NCI-H2029 (cell line): ENCODE results near the gene RBM43.

Source experiments
- DNase-seq: peaks from one replicate; lab custom pipeline; 2025; lab: John Stamatoyannopoulos, UW

The RBM43 gene

GRCh38 chr2:151217343-151217742, 44.3 kb downstream of the RBM43 start:
- no peak for DNase-seq

DNA sequence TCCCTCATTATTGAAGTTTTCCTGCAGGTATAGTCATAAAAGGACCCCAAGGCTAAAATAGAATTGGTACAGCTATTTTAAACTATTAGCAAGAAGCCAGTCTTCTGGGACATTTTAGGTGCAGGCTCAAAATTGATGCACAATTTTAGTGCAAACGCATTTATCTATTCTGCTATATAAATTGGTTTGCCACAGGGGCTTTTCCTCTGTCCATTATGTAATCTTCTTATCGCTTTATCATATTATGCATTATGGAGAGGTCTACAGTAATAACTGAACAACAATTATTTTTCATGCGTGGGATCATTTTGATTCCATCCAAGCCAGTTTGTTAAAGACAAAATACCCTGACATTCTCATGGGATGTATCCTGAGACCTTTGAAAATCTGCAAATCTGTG, 54.6 kb downstream of the RBM43 start:
- DNase-seq, result no peak

DNA sequence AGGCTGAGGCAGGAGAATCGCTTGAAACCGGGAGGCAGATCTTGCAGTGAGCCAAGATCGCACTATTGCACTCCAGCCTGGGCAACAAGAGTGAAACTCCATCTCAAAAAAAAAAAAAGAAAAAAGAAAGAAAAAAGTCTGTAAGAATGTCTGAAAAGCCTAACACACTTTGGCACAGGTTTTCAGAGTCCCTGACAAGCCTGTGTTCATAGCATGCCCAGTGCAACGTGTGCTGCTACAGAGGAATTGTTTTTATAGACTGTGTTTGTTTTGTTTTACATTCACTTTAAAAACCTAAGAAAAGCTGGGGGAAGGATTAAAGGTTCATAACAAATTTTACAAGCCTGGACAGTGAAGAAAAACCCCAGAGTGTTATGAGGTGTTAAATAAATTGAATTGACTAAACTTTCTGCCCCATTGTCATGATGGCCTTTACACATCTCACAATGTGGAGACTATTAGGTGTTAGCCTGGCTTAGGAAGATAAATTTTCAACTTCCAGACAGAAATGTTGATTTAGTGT, 55.2 kb downstream of the RBM43 start:
- no peak for DNase-seq

GRCh38 chr2:151205571-151205970, 56.1 kb downstream of the RBM43 start:
- no peak for DNase-seq

DNA sequence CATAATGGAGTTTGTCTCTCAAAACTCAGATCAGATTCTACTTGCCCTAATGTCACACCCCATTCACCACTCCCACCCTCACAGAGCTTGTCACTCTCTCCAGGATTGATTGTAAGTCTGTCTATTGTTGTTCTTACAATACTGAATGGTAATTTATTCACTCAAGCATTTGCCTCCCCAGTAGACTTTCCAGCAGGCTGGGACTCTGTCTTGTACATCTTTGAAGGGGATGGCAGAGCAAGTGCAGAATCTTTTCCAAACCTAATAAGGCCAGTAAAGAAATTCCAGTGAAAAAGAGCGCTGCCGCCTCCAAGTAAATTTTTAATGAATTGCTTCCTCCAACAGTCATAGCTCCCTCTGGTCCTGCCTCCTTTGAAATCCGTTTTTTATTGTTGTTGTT, 56.9 kb downstream of the RBM43 start:
- no peak for DNase-seq

DNA sequence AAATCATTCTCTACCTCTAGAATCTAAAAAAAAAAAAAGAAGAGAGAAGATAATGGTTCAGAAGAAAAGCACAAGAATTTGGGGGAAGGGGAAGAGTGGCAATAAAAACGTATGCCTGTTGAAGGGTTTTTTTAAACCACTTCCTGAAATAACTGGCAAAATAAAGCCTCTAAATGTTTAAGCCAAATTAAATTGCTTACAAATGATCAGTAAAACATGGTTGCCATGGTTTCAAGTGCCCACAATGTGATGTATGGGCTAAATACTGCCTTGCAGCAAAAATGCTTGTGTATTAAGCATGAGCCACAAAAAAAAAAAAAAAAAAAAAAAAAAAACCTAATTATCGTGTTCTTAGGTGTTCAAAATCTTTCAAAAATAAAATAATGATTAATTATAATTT, 60.8 kb downstream of the RBM43 start:
- no peak for DNase-seq

DNA sequence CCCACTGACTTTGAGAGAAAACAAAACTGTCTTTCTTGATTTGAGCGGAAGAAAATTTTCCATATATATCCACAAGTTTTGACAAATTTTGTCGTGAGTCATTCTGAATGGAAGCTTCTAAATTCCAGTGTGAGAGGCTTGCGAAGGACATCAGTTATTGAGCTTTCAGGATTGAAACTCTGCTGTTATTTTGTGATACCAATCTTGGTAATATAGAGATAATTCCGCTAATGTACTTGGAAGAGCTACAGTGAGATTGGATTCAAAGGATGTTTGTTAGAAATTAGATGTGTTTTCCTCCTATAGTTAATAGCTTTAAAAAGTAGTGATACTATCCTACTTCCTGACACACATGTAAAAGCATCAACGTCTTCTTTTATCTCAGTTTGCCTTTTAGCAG, 61.4 kb downstream of the RBM43 start:
- no peak for DNase-seq

DNA sequence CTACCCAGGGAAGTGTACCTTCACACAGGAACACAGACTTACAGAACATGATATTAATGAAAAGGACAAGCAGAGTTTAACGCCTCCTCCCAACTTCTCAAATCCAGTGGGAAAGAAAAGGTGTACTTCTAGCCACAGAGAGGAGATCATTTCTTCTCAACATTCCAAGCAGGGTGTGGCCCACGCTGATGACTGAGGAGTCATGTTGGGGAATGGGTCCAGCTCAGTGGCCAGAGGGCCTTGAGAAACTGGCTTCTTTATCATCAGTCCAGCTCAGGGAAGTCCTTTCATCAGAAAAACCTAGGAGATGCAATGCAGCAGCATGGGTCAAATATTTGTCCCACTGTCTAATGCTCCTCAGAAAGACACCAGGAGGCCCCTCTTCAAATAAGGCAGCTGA, 63.0 kb downstream of the RBM43 start:
- DNase-seq, result no peak
